ENCODE data around the gene SLC16A13.
"Not testable (repeated sequence)": the region's sequence is repeated elsewhere in the genome, so short reads cannot be mapped to it uniquely, and the experiment has no call there.

The SLC16A13 gene

GRCh38 chr17:7039832-7040231 lies 4.0 kb downstream of the SLC16A13 start:
- no peak overlapping the region for H3K4me3 ChIP-seq (ENCODE audit: low read length)
- DNase-seq (ENCODE audit: low read depth), result no peak
- peaks cover 18% of the 10 kb centered on the region for H3K27me3 ChIP-seq (replicated peaks; ENCODE audit: control insufficient read depth, insufficient read depth, low read length)
- H3K9me3 ChIP-seq (ENCODE audit: control insufficient read depth, low read length), result no peaks in the 10 kb centered on the region
- peaks cover 24% of the 10 kb centered on the region for H3K4me1 ChIP-seq (ENCODE audit: control insufficient read depth, insufficient read depth, low read length)
- H3K36me3 ChIP-seq (ENCODE audit: control insufficient read depth, insufficient read depth, low read length, severe bottlenecking), result no peaks in the 10 kb centered on the region
- H3K9ac ChIP-seq (ENCODE audit: low read length), result no peak overlapping the region

- no peak for DNase-seq (ENCODE audit: low read depth)
- Histone ChIP-seq H3K36me3 (ENCODE audit: control insufficient read depth, insufficient read depth, low read length, severe bottlenecking) (no peaks in the 10 kb centered on the region), H3K9me3 (ENCODE audit: control insufficient read depth, low read length) (no peaks in the 10 kb centered on the region), H3K27me3 (replicated peaks; ENCODE audit: control insufficient read depth, insufficient read depth, low read length) (peaks cover 18% of the 10 kb centered on the region), H3K4me3 (ENCODE audit: low read length) (no peak overlapping the region), H3K9ac (ENCODE audit: low read length) (no peak overlapping the region), H3K4me1 (ENCODE audit: control insufficient read depth, insufficient read depth, low read length) (peaks cover 10% of the 10 kb centered on the region)
Observed at GRCh38 chr17:7041607-7042500, 6.0 kb downstream of the SLC16A13 start.

- DNase-seq (ENCODE audit: low read depth), result no peak
- H3K9me3 ChIP-seq (ENCODE audit: control insufficient read depth, low read length), result no peaks in the 10 kb centered on the region
- peak overlapping the region; percentile 54 for H3K9ac ChIP-seq (ENCODE audit: low read length)
- H3K4me1 ChIP-seq (ENCODE audit: control insufficient read depth, insufficient read depth, low read length), result peaks cover 10% of the 10 kb centered on the region
- peaks cover 21% of the 10 kb centered on the region for H3K27me3 ChIP-seq (replicated peaks; ENCODE audit: control insufficient read depth, insufficient read depth, low read length)
- H3K36me3 ChIP-seq (ENCODE audit: control insufficient read depth, insufficient read depth, low read length, severe bottlenecking), result no peaks in the 10 kb centered on the region
- peak overlapping the region; percentile 66 for H3K4me3 ChIP-seq (ENCODE audit: low read length)
Observed at GRCh38 chr17:7042501-7043181, 6.8 kb downstream of the SLC16A13 start.

GRCh38 chr17:7043182-7043496 lies 7.3 kb downstream of the SLC16A13 start:
- H3K9ac ChIP-seq (ENCODE audit: low read length), result peak overlapping the region; percentile 54
- peak overlapping the region; percentile 66 for H3K4me3 ChIP-seq (ENCODE audit: low read length)
- H3K9me3 ChIP-seq (ENCODE audit: control insufficient read depth, low read length), result no peaks in the 10 kb centered on the region
- no peaks in the 10 kb centered on the region for H3K36me3 ChIP-seq (ENCODE audit: control insufficient read depth, insufficient read depth, low read length, severe bottlenecking)
- H3K4me1 ChIP-seq (ENCODE audit: control insufficient read depth, insufficient read depth, low read length), result peaks cover 10% of the 10 kb centered on the region
- H3K27me3 ChIP-seq (replicated peaks; ENCODE audit: control insufficient read depth, insufficient read depth, low read length), result peaks cover 25% of the 10 kb centered on the region
- DNase-seq (ENCODE audit: low read depth), result no peak

GRCh38 chr17:7043497-7044198 lies 7.8 kb downstream of the SLC16A13 start, which contains the start of gene SLC16A11:
SLC16A11 (minus strand) TSS chr17:7044092; CDS start chr17:7043513, 579 bp downstream.
- peak within 1 kb of the TSS; percentile 54 for H3K9ac ChIP-seq (ENCODE audit: low read length)
- H3K9me3 ChIP-seq (ENCODE audit: control insufficient read depth, low read length), result no peaks in the 10 kb centered on the region
- peak within 1 kb of the TSS; percentile 66 for H3K4me3 ChIP-seq (ENCODE audit: low read length)
- no peaks in the 10 kb centered on the region for H3K36me3 ChIP-seq (ENCODE audit: control insufficient read depth, insufficient read depth, low read length, severe bottlenecking)
- DNase-seq (ENCODE audit: low read depth), result peak; percentile 62
- peaks cover 26% of the 10 kb centered on the region for H3K27me3 ChIP-seq (replicated peaks; ENCODE audit: control insufficient read depth, insufficient read depth, low read length)
- H3K4me1 ChIP-seq (ENCODE audit: control insufficient read depth, insufficient read depth, low read length), result peaks cover 10% of the 10 kb centered on the region

- no peak overlapping the region for H3K9ac ChIP-seq (ENCODE audit: low read length)
- H3K27me3 ChIP-seq (replicated peaks; ENCODE audit: control insufficient read depth, insufficient read depth, low read length), result peaks cover 30% of the 10 kb centered on the region
- H3K9me3 ChIP-seq (ENCODE audit: control insufficient read depth, low read length), result no peaks in the 10 kb centered on the region
- H3K4me3 ChIP-seq (ENCODE audit: low read length), result no peak overlapping the region
- peaks cover 10% of the 10 kb centered on the region for H3K4me1 ChIP-seq (ENCODE audit: control insufficient read depth, insufficient read depth, low read length)
- no peaks in the 10 kb centered on the region for H3K36me3 ChIP-seq (ENCODE audit: control insufficient read depth, insufficient read depth, low read length, severe bottlenecking)
- peak; percentile 89 for DNase-seq (ENCODE audit: low read depth)
Observed at GRCh38 chr17:7045492-7046126, 9.8 kb downstream of the SLC16A13 start.

- Histone ChIP-seq H3K9me3 (ENCODE audit: control insufficient read depth, low read length) (no peaks in the 10 kb centered on the region), H3K27me3 (replicated peaks; ENCODE audit: control insufficient read depth, insufficient read depth, low read length) (peaks cover 35% of the 10 kb centered on the region), H3K36me3 (ENCODE audit: control insufficient read depth, insufficient read depth, low read length, severe bottlenecking) (no peaks in the 10 kb centered on the region), H3K4me1 (ENCODE audit: control insufficient read depth, insufficient read depth, low read length) (peaks cover 10% of the 10 kb centered on the region), H3K4me3 (ENCODE audit: low read length) (no peak overlapping the region), H3K9ac (ENCODE audit: low read length) (no peak overlapping the region)
- DNase-seq (ENCODE audit: low read depth), result no peak
Observed at GRCh38 chr17:7046127-7046724, 10.4 kb downstream of the SLC16A13 start.

- H3K27me3 ChIP-seq (replicated peaks; ENCODE audit: control insufficient read depth, insufficient read depth, low read length), result peaks cover 35% of the 10 kb centered on the region
- H3K4me3 ChIP-seq (ENCODE audit: low read length), result peak overlapping the region; percentile 44
- not testable (repeated sequence) for H3K4me1 ChIP-seq (ENCODE audit: control insufficient read depth, insufficient read depth, low read length); DNase-seq (ENCODE audit: low read depth); H3K36me3 ChIP-seq (ENCODE audit: control insufficient read depth, insufficient read depth, low read length, severe bottlenecking); H3K9me3 ChIP-seq (ENCODE audit: control insufficient read depth, low read length); H3K9ac ChIP-seq (ENCODE audit: low read length)
Observed at GRCh38 chr17:7046725-7047397, 11.0 kb downstream of the SLC16A13 start.

- DNase-seq (ENCODE audit: low read depth), result no peak
- Histone ChIP-seq H3K4me1 (ENCODE audit: control insufficient read depth, insufficient read depth, low read length) (peaks cover 10% of the 10 kb centered on the region), H3K9ac (ENCODE audit: low read length) (no peak overlapping the region), H3K9me3 (ENCODE audit: control insufficient read depth, low read length) (no peaks in the 10 kb centered on the region), H3K27me3 (replicated peaks; ENCODE audit: control insufficient read depth, insufficient read depth, low read length) (peaks cover 34% of the 10 kb centered on the region), H3K36me3 (ENCODE audit: control insufficient read depth, insufficient read depth, low read length, severe bottlenecking) (no peaks in the 10 kb centered on the region), H3K4me3 (ENCODE audit: low read length) (no peak overlapping the region)
Observed at GRCh38 chr17:7047566-7047965, 11.8 kb downstream of the SLC16A13 start.

GRCh38 chr17:7048968-7049367 lies 13.2 kb downstream of the SLC16A13 start:
- Histone ChIP-seq H3K36me3 (ENCODE audit: control insufficient read depth, insufficient read depth, low read length, severe bottlenecking) (no peaks in the 10 kb centered on the region), H3K4me3 (ENCODE audit: low read length) (no peak overlapping the region), H3K9ac (ENCODE audit: low read length) (no peak overlapping the region), H3K9me3 (ENCODE audit: control insufficient read depth, low read length) (no peaks in the 10 kb centered on the region), H3K4me1 (ENCODE audit: control insufficient read depth, insufficient read depth, low read length) (no peaks in the 10 kb centered on the region), H3K27me3 (replicated peaks; ENCODE audit: control insufficient read depth, insufficient read depth, low read length) (peaks cover 31% of the 10 kb centered on the region)
- DNase-seq (ENCODE audit: low read depth), result no peak
